Neural cell (in vitro differentiated cells): ENCODE results near the gene FBLN2. TPM values are rescaled to one million over a fixed set of nuclear protein-coding genes. Genes with fewer than 3 reads are reported as not detected.

Experiments
- H2AFZ ChIP-seq: fragments of 200-600, 300-800 bp; sonication (generic), shearing (Covaris generic); 2 replicates; pipeline ENCODE4 v1.6.0; 2014; ENCODE audit warnings: low read depth, mild to moderate bottlenecking, antibody characterized with exemption, low read length, moderate library complexity
- H3F3A ChIP-seq: fragments of 200-600 bp; shearing (Covaris generic); 2 replicates; pipeline ENCODE4 v1.6.1; 2016; ENCODE audit warnings: mild to moderate bottlenecking, moderate library complexity, mixed read lengths, antibody characterized with exemption, low read length; ENCODE audit not compliant: insufficient read depth, poor library complexity, severe bottlenecking
- H3K27ac ChIP-seq: fragments of 200-600, 300-800 bp; sonication (generic), shearing (Covaris generic); 2 replicates; pipeline ENCODE4 v1.5.1; 2014; ENCODE audit warnings: mild to moderate bottlenecking, low read length, moderate library complexity
- H3K27me3 ChIP-seq: fragments of 300-800, 200-600 bp; sonication (generic), shearing (Covaris generic); 2 replicates; pipeline ENCODE4 v1.6.0; 2014; ENCODE audit warnings: mild to moderate bottlenecking, low read depth, low read length, moderate library complexity; ENCODE audit not compliant: insufficient read depth
- H3K36me3 ChIP-seq: fragments of 300-800, 200-600 bp; sonication (generic), shearing (Covaris generic); 2 replicates; pipeline ENCODE4 v1.5.1; 2014; ENCODE audit warnings: mild to moderate bottlenecking, antibody characterized with exemption, low read length, moderate library complexity; ENCODE audit not compliant: insufficient read depth
- H3K4me2 ChIP-seq: fragments of 300-800, 200-600 bp; sonication (generic), shearing (Covaris generic); 2 replicates; pipeline ENCODE4 v1.6.0; 2014; ENCODE audit warnings: mild to moderate bottlenecking, low read length
- H3K4me3 ChIP-seq: fragments of 300-800, 200-600 bp; sonication (generic), shearing (Covaris generic); 2 replicates; pipeline ENCODE4 v1.5.1; 2014; ENCODE audit warnings: mild to moderate bottlenecking, low read length, moderate library complexity
- H3K79me2 ChIP-seq: fragments of 200-600 bp; shearing (Covaris generic); replicated peaks from 2 replicates; pipeline ENCODE4 v1.6.0; 2014; ENCODE audit warnings: mild to moderate bottlenecking, low read length, moderate library complexity; ENCODE audit not compliant: insufficient read depth
- H3K9ac ChIP-seq: fragments of 300-800, 200-600 bp; sonication (generic), shearing (Covaris generic); 2 replicates; pipeline ENCODE4 v1.6.1; 2016; ENCODE audit warnings: mild to moderate bottlenecking, low read length, mixed read lengths
- H3K9me2 ChIP-seq: fragments of 200-600 bp; shearing (Covaris generic); 2 replicates; pipeline ENCODE4 v1.6.1; 2016; ENCODE audit warnings: mild to moderate bottlenecking, low read length, mixed read lengths; ENCODE audit not compliant: insufficient read depth
- H3K9me3 ChIP-seq: fragments of 200-600, 300-800 bp; sonication (generic), shearing (Covaris generic); 2 replicates; pipeline ENCODE4 v1.6.1; 2016; ENCODE audit warnings: mild to moderate bottlenecking, mixed run types, low read length, moderate library complexity, mixed read lengths
- H4K20me1 ChIP-seq: fragments of 200-600 bp; shearing (Covaris generic); 2 replicates; pipeline ENCODE4 v1.6.1; 2016; ENCODE audit warnings: mild to moderate bottlenecking, mixed run types; ENCODE audit not compliant: insufficient read depth
- EP300 ChIP-seq: fragments of 450-650 bp; conservative IDR thresholded peaks from 2 replicates; pipeline ENCODE4 v1.6.1; 2014; ENCODE audit warnings: antibody characterized with exemption, mild to moderate bottlenecking, moderate library complexity; ENCODE audit not compliant: poor library complexity, severe bottlenecking
- EZH2 ChIP-seq: fragments of 200-600, 300-800 bp; shearing (Covaris generic), sonication (generic); IDR thresholded peaks from 2 replicates; pipeline ENCODE4 v1.6.1; 2014; ENCODE audit warnings: antibody characterized with exemption, low read length, borderline replicate concordance, mild to moderate bottlenecking; ENCODE audit not compliant: insufficient read depth, poor library complexity, severe bottlenecking
- MXI1 ChIP-seq: fragments of 450-650 bp; conservative IDR thresholded peaks from 2 replicates; pipeline ENCODE4 v1.6.1; 2014; ENCODE audit warnings: antibody characterized with exemption, mild to moderate bottlenecking; ENCODE audit not compliant: poor library complexity, severe bottlenecking
- POLR2AphosphoS5 ChIP-seq: IDR thresholded peaks from 2 replicates; pipeline ENCODE4 v1.6.1; 2012
- RAD21 ChIP-seq: fragments of 450-650 bp; conservative IDR thresholded peaks from 2 replicates; pipeline ENCODE4 v1.6.1; 2014; ENCODE audit warnings: antibody characterized with exemption, mild to moderate bottlenecking, moderate library complexity
- SMC3 ChIP-seq: fragments of 450-650 bp; conservative IDR thresholded peaks from 2 replicates; pipeline ENCODE4 v1.6.1; 2014; ENCODE audit warnings: antibody characterized with exemption, mild to moderate bottlenecking, moderate library complexity; ENCODE audit not compliant: poor library complexity
- TAF1 ChIP-seq: IDR thresholded peaks from 2 replicates; pipeline ENCODE4 v1.6.1; 2012; ENCODE audit warnings: low read depth
- polyA plus RNA-seq: library from polyadenylated mRNA; depleted of rRNA; stranded (reverse); fragments of >200 nt; gene quantifications from 2 replicates; pipeline ENCODE4 v1.2.3, GENCODE V29; 2014
- TF ChIP-seq, protein P1 (sequence below): IDR thresholded peaks from 2 replicates; pipeline ENCODE4 v1.6.1; 2012; ENCODE audit warnings: borderline replicate concordance
- TF ChIP-seq, protein P2 (sequence below): fragments of 450-650 bp; IDR thresholded peaks from 2 replicates; pipeline ENCODE4 v1.5.1; 2014; ENCODE audit warnings: antibody characterized with exemption, mild to moderate bottlenecking, moderate library complexity; ENCODE audit not compliant: poor library complexity, severe bottlenecking

Gene FBLN2
- polyA plus RNA-seq, 1 donor from 2014 or later = 0.37 TPM

DNA sequence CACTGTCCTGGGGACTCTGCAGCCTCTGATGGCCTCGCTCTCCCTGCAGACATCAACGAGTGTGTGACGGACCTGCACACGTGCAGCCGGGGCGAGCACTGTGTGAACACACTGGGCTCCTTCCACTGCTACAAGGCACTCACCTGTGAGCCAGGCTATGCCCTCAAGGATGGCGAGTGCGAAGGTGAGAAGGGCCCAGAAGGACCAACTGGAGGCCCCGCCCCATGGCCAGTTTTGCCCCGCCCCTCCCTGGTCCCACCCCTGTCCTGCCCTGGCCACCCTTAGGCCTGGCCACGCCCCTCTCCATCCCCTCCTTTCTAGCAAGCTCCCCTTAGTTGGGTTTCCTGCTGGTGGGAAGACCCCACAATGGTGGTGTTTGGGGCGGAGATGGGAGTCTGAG, 77.5 kb downstream of the FBLN2 start:
- no peaks in the 10 kb centered on the region for H3K9me2 ChIP-seq
- H3K79me2 ChIP-seq = no peaks in the 10 kb centered on the region
- no peak overlapping the region for H3K4me3 ChIP-seq
- H3K27me3 ChIP-seq = no peaks in the 10 kb centered on the region
- TF ChIP-seq RAD21 = no peak
- TF ChIP-seq EZH2 = no peak
- TF ChIP-seq, protein P1, sequence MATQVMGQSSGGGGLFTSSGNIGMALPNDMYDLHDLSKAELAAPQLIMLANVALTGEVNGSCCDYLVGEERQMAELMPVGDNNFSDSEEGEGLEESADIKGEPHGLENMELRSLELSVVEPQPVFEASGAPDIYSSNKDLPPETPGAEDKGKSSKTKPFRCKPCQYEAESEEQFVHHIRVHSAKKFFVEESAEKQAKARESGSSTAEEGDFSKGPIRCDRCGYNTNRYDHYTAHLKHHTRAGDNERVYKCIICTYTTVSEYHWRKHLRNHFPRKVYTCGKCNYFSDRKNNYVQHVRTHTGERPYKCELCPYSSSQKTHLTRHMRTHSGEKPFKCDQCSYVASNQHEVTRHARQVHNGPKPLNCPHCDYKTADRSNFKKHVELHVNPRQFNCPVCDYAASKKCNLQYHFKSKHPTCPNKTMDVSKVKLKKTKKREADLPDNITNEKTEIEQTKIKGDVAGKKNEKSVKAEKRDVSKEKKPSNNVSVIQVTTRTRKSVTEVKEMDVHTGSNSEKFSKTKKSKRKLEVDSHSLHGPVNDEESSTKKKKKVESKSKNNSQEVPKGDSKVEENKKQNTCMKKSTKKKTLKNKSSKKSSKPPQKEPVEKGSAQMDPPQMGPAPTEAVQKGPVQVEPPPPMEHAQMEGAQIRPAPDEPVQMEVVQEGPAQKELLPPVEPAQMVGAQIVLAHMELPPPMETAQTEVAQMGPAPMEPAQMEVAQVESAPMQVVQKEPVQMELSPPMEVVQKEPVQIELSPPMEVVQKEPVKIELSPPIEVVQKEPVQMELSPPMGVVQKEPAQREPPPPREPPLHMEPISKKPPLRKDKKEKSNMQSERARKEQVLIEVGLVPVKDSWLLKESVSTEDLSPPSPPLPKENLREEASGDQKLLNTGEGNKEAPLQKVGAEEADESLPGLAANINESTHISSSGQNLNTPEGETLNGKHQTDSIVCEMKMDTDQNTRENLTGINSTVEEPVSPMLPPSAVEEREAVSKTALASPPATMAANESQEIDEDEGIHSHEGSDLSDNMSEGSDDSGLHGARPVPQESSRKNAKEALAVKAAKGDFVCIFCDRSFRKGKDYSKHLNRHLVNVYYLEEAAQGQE = no peak
- TF ChIP-seq SMC3 = no peak
- no peak for TF ChIP-seq POLR2AphosphoS5
- no peak for TF ChIP-seq EP300
- TF ChIP-seq TAF1 = no peak
- no peak for TF ChIP-seq MXI1
- TF ChIP-seq, protein P2, sequence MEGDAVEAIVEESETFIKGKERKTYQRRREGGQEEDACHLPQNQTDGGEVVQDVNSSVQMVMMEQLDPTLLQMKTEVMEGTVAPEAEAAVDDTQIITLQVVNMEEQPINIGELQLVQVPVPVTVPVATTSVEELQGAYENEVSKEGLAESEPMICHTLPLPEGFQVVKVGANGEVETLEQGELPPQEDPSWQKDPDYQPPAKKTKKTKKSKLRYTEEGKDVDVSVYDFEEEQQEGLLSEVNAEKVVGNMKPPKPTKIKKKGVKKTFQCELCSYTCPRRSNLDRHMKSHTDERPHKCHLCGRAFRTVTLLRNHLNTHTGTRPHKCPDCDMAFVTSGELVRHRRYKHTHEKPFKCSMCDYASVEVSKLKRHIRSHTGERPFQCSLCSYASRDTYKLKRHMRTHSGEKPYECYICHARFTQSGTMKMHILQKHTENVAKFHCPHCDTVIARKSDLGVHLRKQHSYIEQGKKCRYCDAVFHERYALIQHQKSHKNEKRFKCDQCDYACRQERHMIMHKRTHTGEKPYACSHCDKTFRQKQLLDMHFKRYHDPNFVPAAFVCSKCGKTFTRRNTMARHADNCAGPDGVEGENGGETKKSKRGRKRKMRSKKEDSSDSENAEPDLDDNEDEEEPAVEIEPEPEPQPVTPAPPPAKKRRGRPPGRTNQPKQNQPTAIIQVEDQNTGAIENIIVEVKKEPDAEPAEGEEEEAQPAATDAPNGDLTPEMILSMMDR = no peak
- H3K9me3 ChIP-seq = no peaks in the 10 kb centered on the region
- H3K36me3 ChIP-seq = no peaks in the 10 kb centered on the region
- no peaks in the 10 kb centered on the region for H4K20me1 ChIP-seq
- H3K9ac ChIP-seq = no peak overlapping the region
- H3F3A ChIP-seq = no peaks in the 10 kb centered on the region
- H3K4me2 ChIP-seq = no peak overlapping the region
- H2AFZ ChIP-seq = no peak overlapping the region
- H3K27ac ChIP-seq = no peak overlapping the region

DNA sequence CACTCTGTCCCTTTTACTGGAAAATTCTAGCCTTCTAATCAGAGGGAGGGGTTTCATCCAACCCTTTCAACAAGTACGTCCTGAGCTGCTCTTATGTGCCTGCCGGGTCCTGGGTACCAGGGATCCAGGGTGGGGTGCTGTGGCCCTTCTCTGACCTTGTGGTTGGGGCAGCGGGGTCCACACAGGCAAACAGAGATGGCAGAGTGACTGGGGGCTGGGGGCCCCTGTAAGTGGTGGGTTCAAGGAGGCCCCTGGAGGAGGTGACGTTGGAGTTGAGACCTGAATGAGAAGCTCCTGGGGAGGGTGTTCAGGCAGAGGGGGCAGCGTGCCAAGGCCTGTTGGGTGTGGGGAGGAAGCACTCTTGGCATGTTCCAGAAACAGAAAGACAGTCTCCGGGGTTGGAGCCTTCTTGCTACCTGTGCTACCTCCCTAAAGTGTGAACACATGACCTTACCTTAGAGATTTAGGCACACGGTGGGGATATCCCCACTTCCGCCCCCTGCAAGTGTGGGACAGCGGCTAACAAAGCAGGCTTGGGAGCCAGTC, 78.1 kb downstream of the FBLN2 start:
- Histone ChIP-seq H3K4me2 (no peak overlapping the region), H3K27ac (no peak overlapping the region), H3K9me2 (no peaks in the 10 kb centered on the region), H3F3A (no peaks in the 10 kb centered on the region), H3K27me3 (no peaks in the 10 kb centered on the region), H3K36me3 (no peaks in the 10 kb centered on the region), H2AFZ (no peak overlapping the region), H3K79me2 (no peaks in the 10 kb centered on the region), H3K4me3 (no peak overlapping the region), H4K20me1 (no peaks in the 10 kb centered on the region), H3K9me3 (no peaks in the 10 kb centered on the region), H3K9ac (no peak overlapping the region)
- no peak for TF ChIP-seq EP300
- TF ChIP-seq, protein P2 = no peak
- TF ChIP-seq TAF1 = no peak
- TF ChIP-seq MXI1 = no peak
